HG03457 (cell line): ENCODE results near the gene SAMD9L.

ENCODE experiments used
- ATAC-seq: cut with Tn5 transposase; IDR thresholded peaks from one replicate; pipeline ENCODE4 v1.9.1; 2021; ENCODE audit warnings: moderate number of reproducible peaks; ENCODE audit not compliant: unreplicated experiment

Gene SAMD9L

DNA sequence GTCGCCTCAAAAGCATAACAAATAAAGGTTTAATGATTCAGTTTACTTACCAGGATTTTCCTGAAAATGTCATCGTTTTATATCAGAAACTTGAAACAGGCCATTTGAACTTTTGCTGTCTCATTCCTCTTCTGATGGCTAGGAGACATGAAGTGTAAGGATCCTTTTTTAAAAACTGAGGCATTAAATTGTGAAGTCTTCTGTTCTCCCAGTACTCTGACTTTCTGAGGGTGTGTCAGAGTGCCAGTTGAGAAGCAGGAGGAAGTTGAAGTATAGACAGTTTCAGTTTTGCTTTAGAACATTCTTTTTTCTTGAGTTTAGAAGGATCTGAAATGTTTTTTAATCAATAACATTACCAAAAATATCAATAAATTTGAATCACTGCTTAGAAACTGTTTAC is at the start of gene SAMD9L:
Gene SAMD9L, minus strand, starts transcription at position 242 of the 400 bp plus-strand sequence. CDS start 12,414 bp downstream, outside the sequence.
- ATAC-seq, result peak; percentile 45

DNA sequence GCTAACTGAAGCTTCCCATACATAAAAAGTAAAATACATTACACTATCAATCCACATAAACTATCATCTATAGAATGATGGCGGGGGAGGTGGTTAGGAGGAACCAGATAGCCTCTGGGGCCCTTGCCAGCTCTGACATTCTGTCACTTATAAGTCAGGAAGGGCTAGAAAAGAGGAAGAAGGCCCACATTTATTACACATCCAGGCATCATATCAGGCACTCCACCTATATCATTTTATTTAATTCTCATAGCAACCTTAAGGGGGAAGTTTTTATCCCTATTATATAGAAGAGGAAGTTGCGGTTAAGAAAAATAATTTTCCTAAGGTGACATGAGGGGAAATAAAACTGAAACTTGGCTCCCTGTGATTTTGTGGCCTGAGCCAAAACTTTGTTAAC is 48.2 kb upstream of the SAMD9L start:
- no peak for ATAC-seq

DNA sequence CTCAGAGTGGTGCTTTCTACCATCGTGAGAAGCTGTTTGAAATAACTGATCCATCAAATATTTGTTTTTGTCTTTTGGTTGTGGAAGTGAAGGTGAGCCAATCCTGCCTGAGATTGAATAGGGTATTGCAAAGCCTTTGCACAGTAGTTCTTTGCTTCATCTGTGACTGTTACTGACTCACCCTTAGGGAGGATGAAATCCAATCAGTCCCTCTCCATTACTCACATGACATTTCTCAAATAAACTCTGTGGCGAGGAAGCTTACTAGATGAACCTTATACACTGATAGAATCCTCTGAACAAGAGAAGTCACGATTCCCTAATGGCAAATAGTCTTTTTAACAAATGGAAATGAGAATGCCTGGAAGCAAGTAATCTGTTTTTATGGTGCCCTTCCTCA is 46.2 kb upstream of the SAMD9L start:
- no peak for ATAC-seq

DNA sequence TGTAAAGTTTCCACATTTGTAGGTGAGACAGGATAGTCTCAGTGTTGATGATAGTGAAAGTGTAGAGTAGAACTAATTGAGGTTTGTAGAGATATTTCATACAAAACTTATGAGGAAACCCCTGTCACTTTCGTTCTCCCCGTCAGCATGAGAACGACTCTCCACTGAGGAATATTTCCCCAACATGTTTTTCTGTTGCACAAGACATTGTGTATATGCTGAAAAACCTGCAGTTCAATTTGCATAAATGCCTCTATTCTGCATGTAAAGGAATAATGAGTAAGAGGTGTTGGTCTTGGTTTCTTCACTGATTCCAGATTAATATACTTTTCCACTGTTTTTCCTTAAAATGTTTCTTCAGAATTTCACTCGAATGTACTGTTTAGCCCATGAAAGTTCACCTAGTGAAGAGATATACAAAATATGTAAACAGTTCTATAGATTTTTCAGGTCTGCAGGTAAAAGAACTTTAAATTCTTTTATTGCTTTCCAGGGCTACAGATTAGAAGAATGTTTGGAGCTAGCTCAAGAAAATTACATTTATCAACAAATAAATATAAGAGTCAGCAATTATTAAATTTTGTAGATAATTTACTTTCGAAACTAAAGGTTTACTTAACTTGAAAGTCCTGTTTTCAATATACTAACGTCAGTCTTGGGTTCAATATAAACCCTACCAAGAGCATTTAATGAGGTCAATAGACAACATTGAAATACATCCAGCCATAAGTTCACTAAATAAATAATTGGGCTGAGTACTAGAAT is 40.9 kb upstream of the SAMD9L start:
- ATAC-seq, result no peak

DNA sequence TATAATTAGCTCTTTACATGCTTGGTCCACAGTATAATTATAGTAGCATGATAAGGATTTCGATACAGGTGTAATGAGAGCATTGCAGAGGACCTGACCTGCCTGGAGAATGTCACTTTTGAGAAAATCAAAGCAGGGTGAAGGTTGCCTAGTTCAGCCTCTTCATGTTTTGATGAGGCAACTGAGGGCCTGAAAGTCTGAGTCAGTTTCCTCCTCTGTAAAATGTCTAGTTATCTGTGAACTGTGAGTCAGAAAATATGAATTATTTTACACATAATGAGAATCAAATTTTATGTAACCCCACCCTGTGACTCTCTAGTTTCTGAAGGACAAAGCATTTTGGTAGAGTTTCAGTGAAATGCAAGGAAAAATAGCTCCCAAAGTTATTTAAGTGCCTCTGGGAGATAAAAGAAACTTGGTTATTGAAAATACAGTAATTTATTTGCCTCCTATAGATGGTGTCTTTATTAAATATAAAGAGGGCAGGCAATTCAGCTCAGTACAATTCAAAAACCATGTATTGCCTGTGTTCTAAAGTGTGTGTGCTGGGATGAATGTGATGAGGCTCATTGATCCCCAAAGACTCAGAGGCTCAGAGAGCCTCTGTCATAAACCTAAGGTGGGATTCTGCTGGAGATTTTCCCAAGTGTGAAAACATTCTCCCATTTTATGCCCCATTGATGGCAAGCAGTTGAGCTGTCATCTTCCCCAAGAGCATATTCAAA is 37.3 kb upstream of the SAMD9L start:
- ATAC-seq, result no peak

DNA sequence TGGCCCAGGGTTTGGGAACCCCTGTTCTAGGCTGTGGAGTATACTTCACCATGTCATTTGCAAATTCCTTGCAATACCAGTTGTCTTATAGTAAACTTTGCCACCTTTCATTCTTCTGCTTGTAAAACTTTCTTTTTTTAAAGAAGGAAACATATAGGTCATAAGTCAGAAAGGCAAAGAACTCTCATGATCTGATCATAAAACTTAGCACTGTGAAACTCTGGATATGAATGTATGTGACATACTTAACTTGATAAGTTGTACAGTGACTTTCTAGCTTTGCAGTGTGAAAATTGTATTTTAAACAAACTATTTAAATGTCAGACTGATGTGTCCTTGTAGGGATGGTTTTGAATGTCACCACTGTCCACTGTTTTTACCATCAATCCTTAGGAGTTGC is 31.0 kb upstream of the SAMD9L start:
- no peak for ATAC-seq

DNA sequence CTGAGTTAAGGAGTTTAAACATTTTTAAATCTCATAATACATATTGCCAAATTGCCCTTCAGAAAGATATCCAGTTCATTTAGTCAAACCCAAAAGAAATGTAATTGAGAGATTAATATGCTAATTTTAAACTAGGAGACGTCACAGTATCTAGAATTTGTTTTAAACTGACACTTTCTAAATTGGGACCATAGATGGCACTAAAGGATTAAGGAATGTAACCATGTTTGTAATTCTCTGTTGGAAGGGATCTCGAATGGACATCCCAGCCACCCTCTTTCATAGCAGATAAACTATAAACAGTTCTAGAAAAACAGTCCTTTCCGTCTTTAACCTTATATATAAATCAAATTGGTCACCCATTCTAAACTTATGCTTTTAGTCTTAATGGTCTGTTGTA is 30.0 kb upstream of the SAMD9L start:
- no peak for ATAC-seq

DNA sequence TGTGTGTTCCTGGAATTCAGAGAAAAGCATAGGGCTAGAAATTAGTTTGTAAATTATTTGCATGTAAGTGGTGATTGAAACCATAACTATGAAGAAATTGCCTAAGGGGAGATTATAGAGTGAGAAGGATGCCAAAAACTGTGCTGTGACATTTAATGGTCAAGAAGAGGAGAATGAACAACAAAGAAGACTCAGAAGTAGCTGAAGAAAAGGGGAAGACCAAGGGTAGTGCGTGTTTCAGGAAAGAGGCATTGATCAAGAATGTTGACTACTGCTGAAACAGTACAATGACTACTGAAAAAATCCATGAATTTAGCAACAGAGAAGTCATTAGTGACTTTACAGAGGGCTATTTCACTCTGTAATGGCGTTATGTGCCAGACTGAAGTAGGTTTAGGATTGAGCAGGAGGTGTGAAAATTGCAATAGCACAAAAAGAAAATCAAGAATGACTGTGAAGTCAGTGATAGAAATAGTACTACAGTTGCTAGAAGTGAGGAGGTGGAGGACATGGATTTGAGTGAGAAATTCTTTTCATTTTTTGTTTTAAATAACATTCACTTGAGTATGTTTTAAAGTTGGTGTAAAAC is 28.9 kb upstream of the SAMD9L start:
- no peak for ATAC-seq

DNA sequence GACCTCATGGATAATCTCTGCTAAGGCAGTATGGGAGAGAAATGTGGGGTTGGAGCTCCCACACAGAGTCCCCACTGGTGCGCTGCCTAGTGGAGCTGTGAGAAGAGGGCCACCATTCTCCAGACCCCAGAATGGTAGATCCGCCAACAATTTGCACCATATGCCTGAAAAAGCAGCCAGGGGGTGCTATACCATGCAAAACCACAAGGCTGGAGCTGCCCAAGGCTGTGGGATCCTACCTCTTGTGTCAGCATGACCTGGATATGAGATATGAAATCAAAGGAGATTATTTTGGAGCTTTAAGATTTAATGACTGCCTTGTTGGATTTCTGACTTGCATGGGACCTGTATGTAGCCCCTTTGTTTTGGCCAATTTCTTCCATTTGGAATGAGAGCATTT is 27.0 kb upstream of the SAMD9L start:
- no peak for ATAC-seq

DNA sequence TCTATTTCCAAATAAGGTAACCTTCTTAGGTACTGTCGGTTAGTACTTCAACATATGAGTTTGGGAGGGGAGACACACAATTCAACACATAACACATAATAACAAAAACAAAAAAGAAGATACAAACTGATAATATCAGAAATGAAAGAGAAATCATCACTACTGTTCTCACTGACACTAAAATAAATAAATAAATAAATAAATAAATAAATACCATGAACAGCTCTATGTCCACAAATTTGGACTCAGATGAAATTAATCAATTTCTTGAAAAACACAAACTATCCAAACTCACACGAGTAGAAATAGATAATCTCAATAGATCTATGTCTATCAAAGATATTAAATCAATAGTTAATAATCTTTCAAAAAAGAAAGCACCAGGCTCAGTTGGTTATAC is 24.5 kb upstream of the SAMD9L start:
- no peak for ATAC-seq

DNA sequence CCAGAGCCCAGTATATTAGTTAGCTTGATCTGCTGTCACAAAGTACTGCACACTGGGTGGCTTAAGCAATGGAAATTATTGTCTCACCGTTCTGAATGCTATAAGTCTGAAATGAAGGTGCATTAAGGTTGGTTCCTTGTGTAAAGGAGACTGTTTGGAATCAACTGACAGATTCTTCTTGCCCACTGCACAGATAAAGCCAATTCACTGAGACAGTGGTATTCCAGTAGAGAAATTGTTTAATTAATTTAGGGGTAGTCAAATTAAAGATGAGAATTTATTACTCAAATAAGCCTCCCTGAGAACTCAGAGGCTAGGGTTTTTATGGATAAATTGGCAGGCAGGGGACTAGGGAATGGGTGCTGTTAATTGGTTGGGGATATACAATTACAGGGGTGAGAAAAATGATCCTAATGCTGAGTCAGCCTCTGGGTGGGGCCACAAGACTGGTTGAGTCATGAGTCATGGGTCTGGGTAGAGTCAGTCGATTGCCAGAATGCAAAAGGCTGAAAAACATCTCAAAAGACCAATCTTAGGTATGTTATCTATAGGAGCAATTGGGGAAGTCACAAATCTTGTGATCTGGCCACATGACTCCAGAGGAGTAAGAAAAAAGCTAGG is 23.5 kb upstream of the SAMD9L start:
- ATAC-seq, result no peak

DNA sequence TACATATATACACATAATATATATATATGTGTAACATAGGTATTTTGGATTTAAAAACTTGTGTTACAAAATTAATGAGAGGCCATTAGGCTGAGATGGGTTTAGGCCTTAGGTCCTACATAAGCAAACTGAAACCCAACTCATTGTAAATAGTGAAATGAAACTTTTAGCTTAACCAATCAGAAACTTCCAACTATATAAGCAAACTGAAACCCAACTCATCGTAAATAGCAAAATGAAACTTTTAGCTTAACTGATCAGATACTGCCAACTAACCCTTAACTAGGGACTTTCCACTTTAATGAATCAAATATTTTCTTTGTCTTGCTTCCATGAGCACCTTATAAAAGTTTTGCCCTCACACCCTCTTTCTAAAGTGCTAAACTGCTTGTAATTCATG is 17.3 kb upstream of the SAMD9L start:
- peak; percentile 99 for ATAC-seq

DNA sequence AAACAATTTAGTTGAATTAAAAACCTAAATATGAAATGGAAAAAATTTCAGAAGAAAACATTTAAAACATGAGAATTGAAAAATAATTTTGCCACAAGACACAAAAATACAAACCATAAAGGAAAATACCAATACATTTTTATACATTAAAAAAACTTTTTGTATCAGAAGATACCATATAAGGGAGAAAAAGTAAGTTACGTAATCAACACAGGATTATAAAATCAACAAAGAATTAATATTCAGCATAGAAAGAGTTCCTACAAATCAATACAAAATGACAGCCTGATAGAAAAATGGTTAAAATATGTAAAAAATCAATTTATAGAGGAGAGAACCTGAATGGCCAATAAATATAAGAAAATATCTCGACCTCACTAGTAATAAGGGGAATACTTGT is 16.6 kb upstream of the SAMD9L start:
- no peak for ATAC-seq

DNA sequence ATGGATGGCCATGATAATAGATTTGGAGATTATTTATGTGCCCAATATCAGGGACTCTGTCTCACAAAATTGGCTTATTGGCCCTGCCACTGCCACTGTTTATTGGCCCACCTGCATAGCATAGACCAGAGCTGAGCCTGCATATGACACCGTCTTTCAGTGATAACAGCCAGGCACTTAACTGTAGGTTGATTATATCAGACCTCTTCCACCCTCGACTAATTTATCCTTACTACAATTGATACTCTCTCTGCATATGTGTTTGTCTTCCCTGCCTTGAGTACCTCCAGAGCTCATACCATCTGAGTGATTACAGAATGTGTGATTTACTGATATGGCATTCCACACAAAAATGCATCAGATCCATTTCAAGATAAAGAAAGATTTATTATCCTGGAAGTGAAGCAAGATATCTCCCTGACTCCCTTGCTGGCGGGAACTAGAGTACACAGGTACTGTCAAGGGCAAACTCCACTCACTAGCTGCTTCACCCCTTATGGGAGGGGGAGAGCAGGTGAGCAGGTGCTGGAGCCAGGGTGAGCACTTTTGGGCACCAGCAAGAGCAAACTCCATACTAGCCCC is 13.1 kb upstream of the SAMD9L start:
- ATAC-seq, result no peak

DNA sequence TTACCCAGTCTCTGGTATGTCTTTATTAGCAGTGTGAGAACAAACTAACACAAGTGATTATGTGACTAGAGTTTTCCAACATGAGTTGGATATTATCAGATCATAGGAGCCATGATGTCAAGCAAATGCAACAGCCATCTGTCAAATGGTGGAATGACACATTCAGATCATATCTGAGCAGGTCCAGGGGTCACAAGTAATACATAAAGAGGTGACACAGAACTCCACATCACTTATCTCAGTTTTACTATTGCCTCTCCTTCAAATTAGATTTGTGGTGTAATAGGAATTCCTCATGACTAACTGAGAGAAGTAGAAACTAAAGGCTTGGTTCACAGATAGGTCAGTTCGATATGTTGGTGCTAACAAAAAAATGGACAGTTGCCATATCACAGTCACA is 12.2 kb upstream of the SAMD9L start:
- no peak for ATAC-seq

DNA sequence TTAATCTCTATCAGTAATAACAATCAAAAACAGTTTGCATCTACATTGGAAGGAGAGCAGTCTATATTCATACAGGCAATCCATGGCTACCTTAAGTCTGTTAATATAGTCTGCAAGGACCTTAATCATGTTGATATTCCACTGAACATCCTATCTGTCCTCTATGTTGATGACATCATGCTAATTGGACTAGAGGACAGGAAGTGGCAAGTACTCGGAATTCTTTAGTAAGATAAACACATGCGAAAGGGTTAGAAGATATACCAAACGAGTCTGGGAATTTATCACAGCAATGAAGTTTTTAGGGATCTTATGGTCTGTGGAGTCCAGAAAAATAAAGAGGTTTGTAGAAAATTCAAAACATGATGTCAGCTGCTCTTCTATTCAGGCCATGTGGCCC is 11.3 kb upstream of the SAMD9L start:
- ATAC-seq, result no peak

DNA sequence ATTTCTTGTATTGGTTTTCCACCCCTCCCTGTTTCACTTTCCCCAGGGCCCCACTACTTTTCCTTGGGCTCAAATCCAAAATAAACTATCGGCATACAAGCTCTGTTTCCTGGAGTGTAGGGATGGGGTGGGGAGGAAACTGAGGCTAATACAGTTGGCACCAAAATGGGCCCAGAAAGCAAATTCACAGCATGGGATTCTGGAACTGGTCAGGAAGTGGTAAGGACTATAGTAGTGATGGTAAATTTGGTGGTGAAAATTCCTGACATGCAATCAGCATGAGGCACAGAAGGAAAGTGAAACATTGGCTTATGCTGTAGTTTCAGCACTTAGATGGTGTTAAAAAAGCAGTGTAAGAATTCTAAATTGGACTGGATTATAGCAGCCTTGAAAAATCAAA is 8.7 kb upstream of the SAMD9L start:
- no peak for ATAC-seq

DNA sequence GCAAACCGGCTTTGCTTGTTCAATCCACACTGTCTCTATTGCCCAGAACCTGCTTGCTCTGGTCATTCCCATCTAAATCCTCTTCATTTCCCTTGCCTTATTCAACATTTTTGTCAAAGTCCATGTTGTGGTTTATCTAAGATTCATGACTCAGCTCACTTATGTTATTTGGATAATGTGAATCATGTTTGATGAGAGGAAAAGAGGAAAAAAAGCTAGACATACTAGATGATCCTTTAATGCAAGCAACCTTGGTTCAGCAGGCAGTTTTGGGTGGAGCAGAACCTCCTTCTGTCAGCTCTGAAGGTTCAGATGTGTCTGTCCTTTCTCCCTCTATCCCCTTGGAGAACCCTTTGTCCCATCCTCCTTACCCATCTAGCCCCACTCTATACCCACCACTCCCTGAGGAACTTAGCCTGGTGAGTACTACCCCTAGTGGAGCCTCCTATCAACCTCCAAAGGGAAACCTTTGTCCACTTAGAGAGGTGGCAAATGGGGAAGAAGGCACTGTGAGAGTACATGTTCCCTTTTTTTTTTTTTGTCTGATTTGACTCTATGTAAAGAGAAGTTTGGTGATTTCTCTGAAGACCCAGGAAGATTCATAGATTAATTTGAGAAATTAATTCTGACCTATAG is 2.1 kb upstream of the SAMD9L start:
- no peak for ATAC-seq

DNA sequence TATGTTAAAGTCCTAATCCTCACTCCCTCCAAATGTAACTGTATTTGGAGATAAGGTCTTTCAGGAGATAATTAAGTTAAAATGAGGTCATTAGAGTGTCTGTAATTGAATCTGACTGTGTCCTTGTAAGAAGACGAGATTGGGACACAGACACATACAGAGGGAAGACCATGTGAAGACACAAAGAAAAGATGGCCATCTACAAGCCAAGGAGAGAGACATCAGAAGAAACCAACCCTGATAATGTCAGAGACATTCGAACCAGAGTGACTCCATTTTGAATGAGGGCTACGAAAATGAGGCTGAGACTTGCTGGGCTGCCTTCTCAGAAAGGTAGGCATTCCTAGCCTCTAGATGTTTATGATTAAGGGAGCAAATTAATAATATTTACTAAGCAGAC is 542 bp upstream of the SAMD9L start:
- ATAC-seq, result no peak

DNA sequence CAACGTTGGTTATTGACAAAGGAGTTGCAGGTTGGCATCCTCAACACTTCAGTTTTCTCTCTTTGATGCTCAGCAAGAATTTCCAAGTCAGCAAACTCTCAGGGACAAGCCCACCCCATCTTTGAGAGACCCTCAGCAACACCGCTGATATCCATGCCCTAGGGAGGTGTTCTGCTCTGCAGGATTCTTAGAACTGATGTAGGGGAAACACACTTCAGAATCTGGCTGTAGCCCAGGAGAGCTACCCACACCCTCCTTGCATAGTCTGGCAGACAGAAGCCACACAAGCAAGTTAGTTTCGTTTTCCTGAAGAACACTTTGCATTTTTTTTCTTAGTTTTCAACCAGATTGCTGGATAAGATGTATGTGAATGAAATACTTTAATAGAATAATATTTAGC is 822 bp downstream of the SAMD9L start:
- peak; percentile 82 for ATAC-seq
